Body of pancreas (tissue), 4 donors: ENCODE measurements around the gene ZNF672.

Source experiments
- POLR2A ChIP-seq, 3 donors: fragments of 450-650 bp; IDR thresholded peaks; one replicate each; pipeline ENCODE4 v1.6.1; 2016; ENCODE audit warnings: antibody characterized with exemption in 3 of 3, mild to moderate bottlenecking in 2 of 3
- TF ChIP-seq, protein P1 (sequence below), 7 experiments: fragments of 450-650 bp in 4 of 7; fragments of 200-600 bp in 3 of 7; sonication (generic) in 3 of 7; IDR thresholded peaks; one replicate each; pipeline ENCODE4 v1.5.1; 2016 to 2019; ENCODE audit warnings: antibody characterized with exemption in 7 of 7

DNA sequence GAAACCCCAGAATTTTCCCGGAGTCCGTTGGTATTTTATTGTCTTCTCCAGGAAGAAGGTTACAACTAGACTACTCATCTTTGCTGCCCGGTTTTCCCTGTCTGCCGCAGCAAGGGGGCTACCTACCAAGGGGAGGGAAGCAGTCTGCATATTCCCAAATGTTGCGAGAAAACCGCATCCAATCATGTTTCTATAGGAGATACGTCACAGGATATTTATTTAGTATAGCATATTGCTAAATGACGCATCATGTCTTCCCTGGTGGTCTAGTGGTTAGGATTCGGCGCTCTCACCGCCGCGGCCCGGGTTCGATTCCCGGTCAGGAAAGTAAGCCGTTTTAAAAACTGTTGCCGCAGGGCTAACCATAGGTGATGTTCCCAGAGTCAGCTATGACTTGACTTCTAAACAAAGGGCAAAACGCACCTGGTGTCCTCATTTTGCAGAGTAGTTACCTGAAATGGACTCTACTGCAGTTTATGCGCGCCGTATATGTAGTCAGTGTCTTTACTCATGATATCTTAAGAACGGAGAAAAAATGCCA lies 36.0 kb downstream of the ZNF672 start:
- TF ChIP-seq, protein P1, sequence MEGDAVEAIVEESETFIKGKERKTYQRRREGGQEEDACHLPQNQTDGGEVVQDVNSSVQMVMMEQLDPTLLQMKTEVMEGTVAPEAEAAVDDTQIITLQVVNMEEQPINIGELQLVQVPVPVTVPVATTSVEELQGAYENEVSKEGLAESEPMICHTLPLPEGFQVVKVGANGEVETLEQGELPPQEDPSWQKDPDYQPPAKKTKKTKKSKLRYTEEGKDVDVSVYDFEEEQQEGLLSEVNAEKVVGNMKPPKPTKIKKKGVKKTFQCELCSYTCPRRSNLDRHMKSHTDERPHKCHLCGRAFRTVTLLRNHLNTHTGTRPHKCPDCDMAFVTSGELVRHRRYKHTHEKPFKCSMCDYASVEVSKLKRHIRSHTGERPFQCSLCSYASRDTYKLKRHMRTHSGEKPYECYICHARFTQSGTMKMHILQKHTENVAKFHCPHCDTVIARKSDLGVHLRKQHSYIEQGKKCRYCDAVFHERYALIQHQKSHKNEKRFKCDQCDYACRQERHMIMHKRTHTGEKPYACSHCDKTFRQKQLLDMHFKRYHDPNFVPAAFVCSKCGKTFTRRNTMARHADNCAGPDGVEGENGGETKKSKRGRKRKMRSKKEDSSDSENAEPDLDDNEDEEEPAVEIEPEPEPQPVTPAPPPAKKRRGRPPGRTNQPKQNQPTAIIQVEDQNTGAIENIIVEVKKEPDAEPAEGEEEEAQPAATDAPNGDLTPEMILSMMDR (IDR thresholded peaks at IDR 0.05) = peak in 1 of 7 experiments; percentile 2
- TF ChIP-seq POLR2A (IDR thresholded peaks at IDR 0.05) = no peak
